ENCODE measurements around the gene TMEM161A.
A peak's percentile ranks its signal among the peaks of the same experiment; 100 is the strongest.
"Not testable (repeated sequence)": the region's sequence is repeated elsewhere in the genome, so short reads cannot be mapped to it uniquely, and the experiment has no call there.

The TMEM161A gene

GRCh38 chr19:19137556-19138108 lies 646 bp downstream of the TMEM161A start:
- Histone ChIP-seq H3K9me3 (ENCODE audit: control insufficient read depth in 1 of 2, low read length in 2 of 2) (no peaks in the 10 kb centered on the region), H3K27me3 (ENCODE audit: low read depth, low read length) (no peaks in the 10 kb centered on the region), H3K36me3 (ENCODE audit: control insufficient read depth in 1 of 2, insufficient read depth in 2 of 2, low read length in 2 of 2) (peaks cover 0 to 6% of the 10 kb centered on the region in 2 donors), H3K27ac (ENCODE audit: low read length) (peak overlapping the region; percentile 87), H3K4me3 (ENCODE audit: low read depth in 1 of 2, low read length in 2 of 2) (peak overlapping the region; percentile 84 to 89), H3K4me1 (ENCODE audit: control insufficient read depth in 1 of 2, insufficient read depth in 2 of 2, low read length in 2 of 2) (peaks cover 0 to 10% of the 10 kb centered on the region in 2 donors)

GRCh38 chr19:19135713-19136112 lies 2.6 kb downstream of the TMEM161A start:
- not testable (repeated sequence) for H3K4me1 ChIP-seq (ENCODE audit: control insufficient read depth in 1 of 2, insufficient read depth in 2 of 2, low read length in 2 of 2); H3K4me3 ChIP-seq (ENCODE audit: low read depth in 1 of 2, low read length in 2 of 2); H3K27me3 ChIP-seq (ENCODE audit: low read depth, low read length); H3K27ac ChIP-seq (ENCODE audit: low read length); H3K9me3 ChIP-seq (ENCODE audit: control insufficient read depth in 1 of 2, low read length in 2 of 2)
- H3K36me3 ChIP-seq (ENCODE audit: control insufficient read depth in 1 of 2, insufficient read depth in 2 of 2, low read length in 2 of 2): peaks cover 4 to 14% of the 10 kb centered on the region in 2 donors

- H3K4me1 ChIP-seq (ENCODE audit: control insufficient read depth in 1 of 2, insufficient read depth in 2 of 2, low read length in 2 of 2): peaks cover 0 to 10% of the 10 kb centered on the region in 2 donors
- peaks cover 5 to 7% of the 10 kb centered on the region in 2 donors for H3K9me3 ChIP-seq (ENCODE audit: control insufficient read depth in 1 of 2, low read length in 2 of 2)
- H3K27ac ChIP-seq (ENCODE audit: low read length): no peak overlapping the region
- no peaks in the 10 kb centered on the region for H3K27me3 ChIP-seq (ENCODE audit: low read depth, low read length)
- H3K36me3 ChIP-seq (ENCODE audit: control insufficient read depth in 1 of 2, insufficient read depth in 2 of 2, low read length in 2 of 2): peaks cover 4 to 14% of the 10 kb centered on the region in 2 donors
- H3K4me3 ChIP-seq (ENCODE audit: low read depth in 1 of 2, low read length in 2 of 2): no peak overlapping the region
Observed at GRCh38 chr19:19134687-19135158, 3.6 kb downstream of the TMEM161A start.

GRCh38 chr19:19133985-19134384 lies 4.3 kb downstream of the TMEM161A start:
- Histone ChIP-seq H3K9me3 (ENCODE audit: control insufficient read depth in 1 of 2, low read length in 2 of 2) (peaks cover 5 to 7% of the 10 kb centered on the region in 2 donors), H3K27me3 (ENCODE audit: low read depth, low read length) (no peaks in the 10 kb centered on the region), H3K4me1 (ENCODE audit: control insufficient read depth in 1 of 2, insufficient read depth in 2 of 2, low read length in 2 of 2) (peaks cover 0 to 10% of the 10 kb centered on the region in 2 donors), H3K27ac (ENCODE audit: low read length) (no peak overlapping the region), H3K36me3 (ENCODE audit: control insufficient read depth in 1 of 2, insufficient read depth in 2 of 2, low read length in 2 of 2) (peaks cover 4 to 14% of the 10 kb centered on the region in 2 donors), H3K4me3 (ENCODE audit: low read depth in 1 of 2, low read length in 2 of 2) (no peak overlapping the region)

- H3K27ac ChIP-seq (ENCODE audit: low read length): no peak overlapping the region
Observed at GRCh38 chr19:19132912-19133311, 5.4 kb downstream of the TMEM161A start.

GRCh38 chr19:19131989-19132388 lies 6.3 kb downstream of the TMEM161A start:
- Histone ChIP-seq H3K27me3 (ENCODE audit: low read depth, low read length) (no peaks in the 10 kb centered on the region), H3K4me1 (ENCODE audit: control insufficient read depth in 1 of 2, insufficient read depth in 2 of 2, low read length in 2 of 2) (peaks cover 0 to 2% of the 10 kb centered on the region in 2 donors), H3K9me3 (ENCODE audit: control insufficient read depth in 1 of 2, low read length in 2 of 2) (peaks cover 5 to 7% of the 10 kb centered on the region in 2 donors), H3K4me3 (ENCODE audit: low read depth in 1 of 2, low read length in 2 of 2) (peak overlapping the region in 1 of 2 donors; percentile 18), H3K36me3 (ENCODE audit: control insufficient read depth in 1 of 2, insufficient read depth in 2 of 2, low read length in 2 of 2) (peaks cover 4 to 14% of the 10 kb centered on the region in 2 donors), H3K27ac (ENCODE audit: low read length) (no peak overlapping the region)

More at GRCh38 chr19:19132912-19133311, 5.4 kb downstream of the TMEM161A start:
- H3K36me3 ChIP-seq (ENCODE audit: control insufficient read depth in 1 of 2, insufficient read depth in 2 of 2, low read length in 2 of 2): peaks cover 4 to 14% of the 10 kb centered on the region in 2 donors
- H3K4me3 ChIP-seq (ENCODE audit: low read depth in 1 of 2, low read length in 2 of 2): no peak overlapping the region
- peaks cover 5 to 7% of the 10 kb centered on the region in 2 donors for H3K9me3 ChIP-seq (ENCODE audit: control insufficient read depth in 1 of 2, low read length in 2 of 2)
- no peaks in the 10 kb centered on the region for H3K27me3 ChIP-seq (ENCODE audit: low read depth, low read length)
- H3K4me1 ChIP-seq (ENCODE audit: control insufficient read depth in 1 of 2, insufficient read depth in 2 of 2, low read length in 2 of 2): peaks cover 0 to 10% of the 10 kb centered on the region in 2 donors

- peaks cover 0 to 9% of the 10 kb centered on the region in 2 donors for H3K36me3 ChIP-seq (ENCODE audit: control insufficient read depth in 1 of 2, insufficient read depth in 2 of 2, low read length in 2 of 2)
- H3K9me3 ChIP-seq (ENCODE audit: control insufficient read depth in 1 of 2, low read length in 2 of 2): peaks cover 0 to 12% of the 10 kb centered on the region in 2 donors
- no peak overlapping the region for H3K4me3 ChIP-seq (ENCODE audit: low read depth in 1 of 2, low read length in 2 of 2)
- H3K27ac ChIP-seq (ENCODE audit: low read length): no peak overlapping the region
- no peaks in the 10 kb centered on the region for H3K4me1 ChIP-seq (ENCODE audit: control insufficient read depth in 1 of 2, insufficient read depth in 2 of 2, low read length in 2 of 2)
- H3K27me3 ChIP-seq (ENCODE audit: low read depth, low read length): no peaks in the 10 kb centered on the region
Observed at GRCh38 chr19:19126102-19126501, 12.2 kb downstream of the TMEM161A start.

GRCh38 chr19:19123386-19123785 lies 14.9 kb downstream of the TMEM161A start:
- Histone ChIP-seq H3K27me3 (ENCODE audit: low read depth, low read length) (no peaks in the 10 kb centered on the region), H3K4me1 (ENCODE audit: control insufficient read depth in 1 of 2, insufficient read depth in 2 of 2, low read length in 2 of 2) (peaks cover 0 to 9% of the 10 kb centered on the region in 2 donors), H3K27ac (ENCODE audit: low read length) (no peak overlapping the region), H3K36me3 (ENCODE audit: control insufficient read depth in 1 of 2, insufficient read depth in 2 of 2, low read length in 2 of 2) (peaks cover 0 to 9% of the 10 kb centered on the region in 2 donors), H3K4me3 (ENCODE audit: low read depth in 1 of 2, low read length in 2 of 2) (no peak overlapping the region), H3K9me3 (ENCODE audit: control insufficient read depth in 1 of 2, low read length in 2 of 2) (peaks cover 0 to 12% of the 10 kb centered on the region in 2 donors)

- Histone ChIP-seq H3K27ac (ENCODE audit: low read length) (no peak overlapping the region), H3K9me3 (ENCODE audit: control insufficient read depth in 1 of 2, low read length in 2 of 2) (peaks cover 0 to 12% of the 10 kb centered on the region in 2 donors), H3K36me3 (ENCODE audit: control insufficient read depth in 1 of 2, insufficient read depth in 2 of 2, low read length in 2 of 2) (peaks cover 0 to 9% of the 10 kb centered on the region in 2 donors), H3K4me3 (ENCODE audit: low read depth in 1 of 2, low read length in 2 of 2) (no peak overlapping the region), H3K27me3 (ENCODE audit: low read depth, low read length) (no peaks in the 10 kb centered on the region), H3K4me1 (ENCODE audit: control insufficient read depth in 1 of 2, insufficient read depth in 2 of 2, low read length in 2 of 2) (peaks cover 0 to 9% of the 10 kb centered on the region in 2 donors)
Observed at GRCh38 chr19:19122902-19123301, 15.4 kb downstream of the TMEM161A start.

- H3K9me3 ChIP-seq (ENCODE audit: control insufficient read depth in 1 of 2, low read length in 2 of 2): peaks cover 0 to 12% of the 10 kb centered on the region in 2 donors
- H3K4me3 ChIP-seq (ENCODE audit: low read depth in 1 of 2, low read length in 2 of 2): no peak overlapping the region
- H3K27me3 ChIP-seq (ENCODE audit: low read depth, low read length): no peaks in the 10 kb centered on the region
- H3K4me1 ChIP-seq (ENCODE audit: control insufficient read depth in 1 of 2, insufficient read depth in 2 of 2, low read length in 2 of 2): peaks cover 0 to 9% of the 10 kb centered on the region in 2 donors
- H3K27ac ChIP-seq (ENCODE audit: low read length): no peak overlapping the region
- H3K36me3 ChIP-seq (ENCODE audit: control insufficient read depth in 1 of 2, insufficient read depth in 2 of 2, low read length in 2 of 2): peaks cover 0 to 9% of the 10 kb centered on the region in 2 donors
Observed at GRCh38 chr19:19121371-19121770, 16.9 kb downstream of the TMEM161A start.

- Histone ChIP-seq H3K27me3 (ENCODE audit: low read depth, low read length) (no peaks in the 10 kb centered on the region), H3K4me3 (ENCODE audit: low read depth in 1 of 2, low read length in 2 of 2) (peak overlapping the region in 1 of 2 donors; percentile 33), H3K27ac (ENCODE audit: low read length) (no peak overlapping the region), H3K36me3 (ENCODE audit: control insufficient read depth in 1 of 2, insufficient read depth in 2 of 2, low read length in 2 of 2) (peaks cover 0 to 9% of the 10 kb centered on the region in 2 donors), H3K9me3 (ENCODE audit: control insufficient read depth in 1 of 2, low read length in 2 of 2) (peaks cover 0 to 12% of the 10 kb centered on the region in 2 donors), H3K4me1 (ENCODE audit: control insufficient read depth in 1 of 2, insufficient read depth in 2 of 2, low read length in 2 of 2) (peaks cover 0 to 9% of the 10 kb centered on the region in 2 donors)
Observed at GRCh38 chr19:19120308-19121231, 17.7 kb downstream of the TMEM161A start.
